HEK293 (cell line): ENCODE data around the gene OGFOD3.

Source experiments
- CTCF ChIA-PET: fragments of 350-600 bp; formaldehyde crosslinking; extraction: SDS; loops from one replicate; lab custom pipeline; 2021; ENCODE audit warnings: antibody characterized with exemption; lab: Yijun Ruan, JAX
- POLR2A ChIA-PET: fragments of 300-600 bp; formaldehyde crosslinking; extraction: SDS; loops from one replicate; lab custom pipeline; 2020; ENCODE audit warnings: antibody characterized with exemption, inconsistent platforms; lab: Yijun Ruan, JAX
- H3K27ac ChIP-seq: fragments of 200-500 bp; sonication (Bioruptor generic); 2 replicates; pipeline ENCODE4 v1.5.1; 2014; ENCODE audit warnings: low read depth, low read length, control low read depth, inconsistent platforms; ENCODE audit errors: extremely low read depth
- H3K36me3 ChIP-seq, 2 experiments: fragments of 200-500 bp in 1 of 2; sonication (Bioruptor generic) in 1 of 2; 1 replicate in 1 of 2; 2 replicates in 1 of 2; pipeline ENCODE4 v1.5.1; 2014 to 2017; ENCODE audit warnings: inconsistent platforms in 2 of 2, low read length in 2 of 2; ENCODE audit not compliant: control insufficient read depth in 2 of 2, insufficient read depth in 1 of 2
- H3K4me1 ChIP-seq: fragments of 200-500 bp; sonication (Bioruptor generic); 2 replicates; pipeline ENCODE4 v1.5.1; 2014; ENCODE audit warnings: mild to moderate bottlenecking, low read length, inconsistent platforms; ENCODE audit not compliant: control insufficient read depth, insufficient read depth
- H3K4me3 ChIP-seq: 2 replicates; pipeline ENCODE4 v1.5.1; 2011; ENCODE audit warnings: low read depth, mild to moderate bottlenecking, control low read depth, low read length, moderate library complexity
- H3K9me3 ChIP-seq: fragments of 200-500 bp; sonication (Bioruptor generic); 2 replicates; pipeline ENCODE4 v1.5.1; 2014; ENCODE audit warnings: low read depth, low read length, inconsistent platforms; ENCODE audit not compliant: control insufficient read depth, insufficient read depth
- MZF1 ChIP-seq: fragments of 450-650 bp; formaldehyde crosslinking; IDR thresholded peaks from 2 replicates; pipeline ENCODE4 v1.5.1; 2017; ENCODE audit warnings: missing biosample characterization, missing genetic modification characterization, borderline replicate concordance
- OVOL3 ChIP-seq: fragments of 450-650 bp; formaldehyde crosslinking; IDR thresholded peaks from 2 replicates; pipeline ENCODE4 v1.5.1; 2016; ENCODE audit warnings: missing biosample characterization, missing genetic modification characterization
- WT1 ChIP-seq: fragments of 450-650 bp; formaldehyde crosslinking; IDR thresholded peaks from 2 replicates; pipeline ENCODE4 v1.5.1; 2016; ENCODE audit warnings: missing biosample characterization, missing genetic modification characterization
- ZBTB11 ChIP-seq: fragments of 450-650 bp; formaldehyde crosslinking; conservative IDR thresholded peaks from 2 replicates; pipeline ENCODE4 v1.5.1; 2016; ENCODE audit warnings: low read depth, missing biosample characterization, missing genetic modification characterization
- ZBTB17 ChIP-seq: fragments of 450-650 bp; formaldehyde crosslinking; IDR thresholded peaks from 2 replicates; pipeline ENCODE4 v1.5.1; 2016; ENCODE audit warnings: missing biosample characterization, missing genetic modification characterization
- ZBTB26 ChIP-seq: fragments of 450-650 bp; formaldehyde crosslinking; optimal IDR thresholded peaks from 2 replicates; pipeline ENCODE3; 2016; ENCODE audit warnings: missing biosample characterization, mild to moderate bottlenecking, missing genetic modification characterization
- ZNF214 ChIP-seq: fragments of 450-650 bp; formaldehyde crosslinking; IDR thresholded peaks from 2 replicates; pipeline ENCODE4 v1.5.1; 2017; ENCODE audit warnings: missing biosample characterization, mild to moderate bottlenecking, missing genetic modification characterization, borderline replicate concordance
- ZNF324 ChIP-seq: fragments of 450-650 bp; formaldehyde crosslinking; IDR thresholded peaks from 2 replicates; pipeline ENCODE4 v1.5.1; 2016; ENCODE audit warnings: missing biosample characterization, missing genetic modification characterization
- ZNF426 ChIP-seq: fragments of 450-650 bp; formaldehyde crosslinking; IDR thresholded peaks from 2 replicates; pipeline ENCODE4 v1.5.1; 2017; ENCODE audit warnings: missing biosample characterization, missing genetic modification characterization, mild to moderate bottlenecking, inconsistent platforms, moderate library complexity
- ZNF530 ChIP-seq: fragments of 450-650 bp; formaldehyde crosslinking; IDR thresholded peaks from 2 replicates; pipeline ENCODE4 v1.5.1; 2016; ENCODE audit warnings: low read depth, missing biosample characterization, missing genetic modification characterization
- ZNF558 ChIP-seq: fragments of 450-650 bp; formaldehyde crosslinking; IDR thresholded peaks from 2 replicates; pipeline ENCODE4 v1.5.1; 2016; ENCODE audit warnings: missing biosample characterization, missing genetic modification characterization
- ZNF785 ChIP-seq: fragments of 450-650 bp; formaldehyde crosslinking; IDR thresholded peaks from 2 replicates; pipeline ENCODE4 v1.5.1; 2016; ENCODE audit warnings: missing biosample characterization, missing genetic modification characterization
- ZXDB ChIP-seq: fragments of 450-650 bp; formaldehyde crosslinking; IDR thresholded peaks from 2 replicates; pipeline ENCODE4 v1.5.1; 2016; ENCODE audit warnings: missing biosample characterization, missing genetic modification characterization
- TF ChIP-seq, protein P1 (sequence below): sonication (generic); formaldehyde crosslinking; IDR thresholded peaks from 2 replicates; pipeline ENCODE4 v1.8.1; 2022; ENCODE audit warnings: mild to moderate bottlenecking, moderate library complexity, missing genetic modification reagents

OGFOD3 gene

DNA sequence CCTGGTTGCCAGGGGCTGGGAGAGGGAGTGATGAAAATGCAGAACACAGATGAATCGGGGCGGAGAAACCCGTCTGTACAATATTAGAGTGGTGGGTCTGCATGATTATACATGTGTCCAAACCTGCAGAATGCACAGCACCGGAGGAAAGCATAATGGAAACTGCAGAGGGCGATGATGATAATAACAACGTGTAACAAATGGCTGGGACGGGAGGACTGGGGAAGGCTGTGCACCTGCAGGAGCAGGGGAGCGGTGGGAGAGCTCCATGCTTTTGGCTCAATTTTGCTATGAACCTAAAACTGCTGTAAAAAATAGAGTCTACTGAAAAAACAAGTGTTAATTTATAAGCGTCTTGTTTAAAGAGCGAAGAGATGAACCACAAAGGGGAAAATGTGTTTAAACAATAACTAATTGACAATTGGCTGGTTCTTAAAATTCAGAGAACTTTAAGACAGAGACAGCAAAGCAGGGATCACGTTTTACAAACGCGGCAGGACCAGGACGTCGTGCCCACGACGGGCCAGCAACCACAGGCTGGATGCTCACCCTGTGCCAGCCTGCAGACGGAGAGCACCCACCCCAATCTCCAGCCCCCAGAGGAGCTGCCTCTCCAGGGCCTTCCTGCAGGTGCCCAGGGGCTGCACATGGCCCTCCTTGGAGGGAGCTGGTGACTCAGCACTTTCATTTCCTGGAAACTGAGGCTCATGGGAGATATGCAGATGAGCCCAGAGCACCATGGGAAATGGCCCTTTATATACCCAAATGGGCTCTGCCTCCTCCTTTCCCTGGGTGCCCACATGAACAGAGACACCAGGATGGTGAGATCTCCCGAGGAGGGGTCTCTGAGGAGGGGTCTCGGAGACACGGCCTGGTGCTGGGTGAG lies 59.7 kb downstream of the OGFOD3 start, which contains the start of gene TEX19 (continued):
- TF ChIP-seq, protein P1, sequence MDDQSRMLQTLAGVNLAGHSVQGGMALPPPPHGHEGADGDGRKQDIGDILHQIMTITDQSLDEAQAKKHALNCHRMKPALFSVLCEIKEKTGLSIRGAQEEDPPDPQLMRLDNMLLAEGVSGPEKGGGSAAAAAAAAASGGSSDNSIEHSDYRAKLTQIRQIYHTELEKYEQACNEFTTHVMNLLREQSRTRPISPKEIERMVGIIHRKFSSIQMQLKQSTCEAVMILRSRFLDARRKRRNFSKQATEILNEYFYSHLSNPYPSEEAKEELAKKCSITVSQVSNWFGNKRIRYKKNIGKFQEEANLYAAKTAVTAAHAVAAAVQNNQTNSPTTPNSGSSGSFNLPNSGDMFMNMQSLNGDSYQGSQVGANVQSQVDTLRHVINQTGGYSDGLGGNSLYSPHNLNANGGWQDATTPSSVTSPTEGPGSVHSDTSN (CRISPR knock-in tag), result no peak
- TF ChIP-seq ZNF214 (no peak), ZBTB26 (tag by site-specific recombination) (peak; percentile 6), ZBTB17 (tag by site-specific recombination) (peak; percentile 68; the same call in 1 of the 2 replicates), ZXDB (tag by site-specific recombination) (no peak)

DNA sequence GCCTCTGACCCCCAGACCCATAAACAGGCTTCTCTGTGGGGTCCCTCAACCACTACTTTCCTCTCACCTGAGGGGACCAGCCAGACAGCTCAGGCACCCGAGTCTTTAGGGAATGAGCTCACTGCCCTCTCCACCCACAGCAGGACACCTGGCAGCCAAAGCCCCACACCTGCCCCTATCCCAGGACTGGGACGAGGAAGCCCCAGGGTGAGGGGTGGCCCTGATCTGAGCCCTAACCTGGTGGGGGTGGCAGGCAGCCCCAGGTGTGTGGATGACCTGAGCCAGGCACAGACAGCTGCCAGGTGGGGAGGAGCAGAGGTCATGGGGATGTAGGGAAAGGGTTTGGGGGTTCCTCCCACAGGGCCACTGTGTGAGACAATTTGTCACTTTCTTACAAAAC lies 61.0 kb downstream of the OGFOD3 start:
- H3K4me1 ChIP-seq, result no peaks in the 10 kb centered on the region
- POLR2A ChIA-PET, result interaction anchor here (1.1 kb wide), 1 partner anchor 65 kb away, joined by 4 read pairs; no protein-coding TSS in a partner anchor

GRCh38 chr17:82356845-82357355 lies 61.5 kb downstream of the OGFOD3 start:
- CTCF ChIA-PET, result interaction anchor here (0.6 to 1.7 kb wide), 4 partner anchors 12 to 102 kb away, joined by 3 to 4 read pairs (median 3); no protein-coding TSS in a partner anchor
- Histone ChIP-seq H3K27ac (no peak overlapping the region), H3K36me3 (no peaks in the 10 kb centered on the region), H3K4me1 (no peaks in the 10 kb centered on the region), H3K9me3 (no peaks in the 10 kb centered on the region), H3K4me3 (no peak overlapping the region)
- TF ChIP-seq ZNF785 (no peak), WT1 (no peak), ZNF324 (tag by site-specific recombination) (no peak)
- POLR2A ChIA-PET, result interaction anchor here (1.1 kb wide), 1 partner anchor 64 kb away, joined by 4 read pairs; no protein-coding TSS in a partner anchor

More for the DNA sequence above, 61.0 kb downstream of the OGFOD3 start:
- no peaks in the 10 kb centered on the region for H3K36me3 ChIP-seq
- H3K9me3 ChIP-seq, result no peaks in the 10 kb centered on the region
- no peak overlapping the region for H3K27ac ChIP-seq
- TF ChIP-seq ZNF530 (tag by site-specific recombination), result no peak
- TF ChIP-seq, all 188 proteins: peak for 0
- no peak overlapping the region for H3K4me3 ChIP-seq
- CTCF ChIA-PET, result interaction anchor here (0.6 to 1.7 kb wide), 9 partner anchors 7 to 102 kb away, joined by 3 to 6 read pairs (median 4); no protein-coding TSS in a partner anchor

DNA sequence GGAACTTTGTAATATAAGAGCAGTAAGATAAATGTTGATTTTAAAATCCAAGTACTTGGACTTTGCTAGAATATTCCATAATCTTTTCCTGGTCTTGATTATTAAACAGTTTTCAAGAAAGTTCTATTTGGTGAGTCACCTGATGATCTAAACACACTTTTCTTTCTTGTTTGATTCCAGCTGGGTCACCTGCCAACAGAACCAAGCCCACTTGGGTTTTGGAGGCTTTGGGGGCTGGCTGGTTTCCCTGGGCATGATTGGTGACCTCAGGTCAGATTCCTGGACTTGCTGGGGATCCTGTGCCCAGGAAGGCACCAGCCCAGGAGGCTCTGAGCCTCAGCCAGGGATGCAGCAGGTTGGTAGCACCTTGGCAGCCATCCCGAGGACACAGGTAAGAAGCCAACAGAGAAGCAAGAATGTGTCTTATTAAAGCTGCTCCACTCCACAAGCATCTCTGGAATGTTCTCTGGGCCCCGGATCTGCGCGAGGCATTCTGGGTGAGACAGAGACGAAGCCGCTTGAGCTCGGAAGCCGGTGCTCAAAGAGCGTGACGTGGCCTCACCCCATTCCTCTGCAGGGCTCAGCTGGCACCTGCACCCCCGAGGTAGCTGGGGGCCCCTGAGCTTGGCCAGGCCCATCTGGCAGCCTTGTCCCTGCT lies 62.5 kb downstream of the OGFOD3 start:
- no peaks in the 10 kb centered on the region for H3K36me3 ChIP-seq
- ChIA-PET CTCF (interaction anchor here (0.7 to 1.7 kb wide), 3 partner anchors 17 to 196 kb away, joined by 3 to 4 read pairs (median 3); no protein-coding TSS in a partner anchor), POLR2A (no interaction called here)
- no peak overlapping the region for H3K27ac ChIP-seq
- H3K9me3 ChIP-seq, result no peaks in the 10 kb centered on the region
- H3K4me1 ChIP-seq, result no peaks in the 10 kb centered on the region
- H3K4me3 ChIP-seq, result no peak overlapping the region
- TF ChIP-seq ZBTB11 (tag by site-specific recombination) (no peak), ZNF324 (tag by site-specific recombination) (no peak), MZF1 (tag by site-specific recombination) (no peak), OVOL3 (tag by site-specific recombination) (no peak), ZNF558 (tag by site-specific recombination) (no peak), ZNF426 (tag by site-specific recombination) (no peak)
